ENCODE data around the gene CRYGN.

DNA sequence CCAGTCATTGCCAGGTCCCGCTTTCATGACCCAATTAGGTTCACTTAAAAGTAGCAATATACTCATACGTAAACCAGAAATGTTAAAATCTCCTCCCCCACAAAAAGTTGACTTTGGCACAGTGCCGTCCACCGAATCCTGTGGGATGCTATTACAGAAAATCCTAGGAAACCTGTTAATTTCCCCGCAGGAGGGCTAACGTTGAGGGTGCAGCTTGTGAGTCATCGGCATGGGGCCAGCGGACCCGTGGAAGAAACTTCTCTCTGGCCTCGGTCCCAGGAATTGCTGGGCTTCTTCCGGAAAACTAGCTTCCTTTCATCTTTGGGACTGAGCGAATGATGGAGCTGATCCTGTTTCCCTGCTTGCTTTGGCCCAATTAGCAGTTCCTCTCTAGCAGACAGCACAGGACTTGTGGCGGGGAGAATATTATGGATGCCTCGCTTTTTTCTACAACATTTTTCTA is 13.5 kb downstream of the CRYGN start:
- no peak for TF ChIP-seq ZFP37 (CRISPR knock-in tag; IDR thresholded peaks at IDR 0.05; ENCODE audit: borderline replicate concordance)
- TF ChIP-seq SAFB2 (CRISPR knock-in tag; IDR thresholded peaks at IDR 0.05; ENCODE audit: borderline replicate concordance, low read depth): no peak
- TF ChIP-seq, protein P1, sequence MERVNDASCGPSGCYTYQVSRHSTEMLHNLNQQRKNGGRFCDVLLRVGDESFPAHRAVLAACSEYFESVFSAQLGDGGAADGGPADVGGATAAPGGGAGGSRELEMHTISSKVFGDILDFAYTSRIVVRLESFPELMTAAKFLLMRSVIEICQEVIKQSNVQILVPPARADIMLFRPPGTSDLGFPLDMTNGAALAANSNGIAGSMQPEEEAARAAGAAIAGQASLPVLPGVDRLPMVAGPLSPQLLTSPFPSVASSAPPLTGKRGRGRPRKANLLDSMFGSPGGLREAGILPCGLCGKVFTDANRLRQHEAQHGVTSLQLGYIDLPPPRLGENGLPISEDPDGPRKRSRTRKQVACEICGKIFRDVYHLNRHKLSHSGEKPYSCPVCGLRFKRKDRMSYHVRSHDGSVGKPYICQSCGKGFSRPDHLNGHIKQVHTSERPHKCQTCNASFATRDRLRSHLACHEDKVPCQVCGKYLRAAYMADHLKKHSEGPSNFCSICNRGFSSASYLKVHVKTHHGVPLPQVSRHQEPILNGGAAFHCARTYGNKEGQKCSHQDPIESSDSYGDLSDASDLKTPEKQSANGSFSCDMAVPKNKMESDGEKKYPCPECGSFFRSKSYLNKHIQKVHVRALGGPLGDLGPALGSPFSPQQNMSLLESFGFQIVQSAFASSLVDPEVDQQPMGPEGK (CRISPR knock-in tag; IDR thresholded peaks at IDR 0.05): no peak
- TF ChIP-seq, protein P2, sequence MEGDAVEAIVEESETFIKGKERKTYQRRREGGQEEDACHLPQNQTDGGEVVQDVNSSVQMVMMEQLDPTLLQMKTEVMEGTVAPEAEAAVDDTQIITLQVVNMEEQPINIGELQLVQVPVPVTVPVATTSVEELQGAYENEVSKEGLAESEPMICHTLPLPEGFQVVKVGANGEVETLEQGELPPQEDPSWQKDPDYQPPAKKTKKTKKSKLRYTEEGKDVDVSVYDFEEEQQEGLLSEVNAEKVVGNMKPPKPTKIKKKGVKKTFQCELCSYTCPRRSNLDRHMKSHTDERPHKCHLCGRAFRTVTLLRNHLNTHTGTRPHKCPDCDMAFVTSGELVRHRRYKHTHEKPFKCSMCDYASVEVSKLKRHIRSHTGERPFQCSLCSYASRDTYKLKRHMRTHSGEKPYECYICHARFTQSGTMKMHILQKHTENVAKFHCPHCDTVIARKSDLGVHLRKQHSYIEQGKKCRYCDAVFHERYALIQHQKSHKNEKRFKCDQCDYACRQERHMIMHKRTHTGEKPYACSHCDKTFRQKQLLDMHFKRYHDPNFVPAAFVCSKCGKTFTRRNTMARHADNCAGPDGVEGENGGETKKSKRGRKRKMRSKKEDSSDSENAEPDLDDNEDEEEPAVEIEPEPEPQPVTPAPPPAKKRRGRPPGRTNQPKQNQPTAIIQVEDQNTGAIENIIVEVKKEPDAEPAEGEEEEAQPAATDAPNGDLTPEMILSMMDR (CRISPR knock-in tag; IDR thresholded peaks at IDR 0.05): no peak
